Neural progenitor cell (in vitro differentiated cells): ENCODE measurements around the gene HMBS. TPM values are rescaled to one million over a fixed set of nuclear protein-coding genes. Genes with fewer than 3 reads are reported as not detected.

ENCODE experiments used
- DNase-seq: peaks from one replicate; pipeline ENCODE4 v3.0.0-alpha.2; 2016; ENCODE audit warnings: low spot score
- H2AFZ ChIP-seq: fragments of 200-600 bp; sonication (generic); replicated peaks from 2 replicates; pipeline ENCODE4 v1.6.1; 2016; ENCODE audit warnings: antibody characterized with exemption
- H3F3A ChIP-seq: fragments of 200-600 bp; sonication (generic); 2 replicates; pipeline ENCODE4 v1.6.1; 2016; ENCODE audit warnings: antibody characterized with exemption, low read depth
- H3K27ac ChIP-seq: fragments of 200-600 bp; sonication (generic); 2 replicates; pipeline ENCODE4 v1.5.1; 2016; ENCODE audit warnings: mild to moderate bottlenecking
- H3K27me3 ChIP-seq: fragments of 200-600 bp; sonication (generic); 2 replicates; pipeline ENCODE4 v1.6.1; 2016; ENCODE audit warnings: mild to moderate bottlenecking, moderate library complexity
- H3K36me3 ChIP-seq: fragments of 200-600 bp; sonication (generic); 2 replicates; pipeline ENCODE4 v1.5.1; 2016
- H3K4me1 ChIP-seq: fragments of 200-600 bp; sonication (generic); 2 replicates; pipeline ENCODE4 v1.6.1; 2016; ENCODE audit warnings: mixed run types
- H3K4me2 ChIP-seq: fragments of 200-600 bp; sonication (generic); 2 replicates; pipeline ENCODE4 v1.6.1; 2016
- H3K4me3 ChIP-seq: fragments of 200-600 bp; sonication (generic); 2 replicates; pipeline ENCODE4 v1.5.1; 2016
- H3K79me2 ChIP-seq: fragments of 200-600 bp; sonication (generic); 2 replicates; pipeline ENCODE4 v1.6.1; 2016; ENCODE audit warnings: low read depth
- H3K9ac ChIP-seq: fragments of 200-600 bp; sonication (generic); 2 replicates; pipeline ENCODE4 v1.6.1; 2016
- H3K9me3 ChIP-seq: fragments of 200-600 bp; sonication (generic); 2 replicates; pipeline ENCODE4 v1.5.1; 2016; ENCODE audit warnings: low read depth
- H4K20me1 ChIP-seq: fragments of 200-600 bp; sonication (generic); 2 replicates; pipeline ENCODE4 v1.6.1; 2016; ENCODE audit warnings: low read depth
- H3K27ac Mint-ChIP-seq: 3 replicates; pipeline ENCODE4 v1.8.0; 2021; ENCODE audit warnings: mixed read lengths
- H3K27me3 Mint-ChIP-seq: 2 replicates; pipeline ENCODE4 v1.8.0; 2022; ENCODE audit warnings: low read depth, mild to moderate bottlenecking, inconsistent platforms, moderate library complexity, mixed read lengths; ENCODE audit not compliant: insufficient read depth
- H3K36me3 Mint-ChIP-seq: 3 replicates; pipeline ENCODE4 v1.8.0; 2021; ENCODE audit warnings: mixed read lengths
- H3K4me1 Mint-ChIP-seq: 3 replicates; pipeline ENCODE4 v1.8.0; 2021; ENCODE audit warnings: mixed read lengths
- H3K4me3 Mint-ChIP-seq: 3 replicates; pipeline ENCODE4 v1.8.0; 2021; ENCODE audit warnings: mild to moderate bottlenecking, moderate library complexity, mixed read lengths
- H3K9me3 Mint-ChIP-seq: 3 replicates; pipeline ENCODE4 v1.8.0; 2020; ENCODE audit warnings: mixed read lengths
- CTCF ChIP-seq: fragments of 200-600 bp; sonication (generic); IDR thresholded peaks from 2 replicates; pipeline ENCODE4 v1.5.1; 2017; ENCODE audit warnings: antibody characterized with exemption, mild to moderate bottlenecking
- EZH2 ChIP-seq: fragments of 200-600 bp; sonication (generic); IDR thresholded peaks from 2 replicates; pipeline ENCODE4 v1.6.1; 2017; ENCODE audit warnings: antibody characterized with exemption, mild to moderate bottlenecking, moderate library complexity
- EZH2phosphoT487 ChIP-seq: fragments of 200-600 bp; sonication (generic); IDR thresholded peaks from 2 replicates; pipeline ENCODE4 v1.6.1; 2017; ENCODE audit warnings: antibody characterized with exemption
- total RNA-seq: library from RNA; depleted of rRNA; stranded (reverse); fragments of >200 nt; gene quantifications from 2 replicates; pipeline ENCODE4 v1.2.3, GENCODE V29; 2015; ENCODE audit warnings: low replicate concordance

The HMBS gene
- total RNA-seq, 1 donor from 2014 or later: 31.1 TPM

- no peaks in the 10 kb centered on the region for H3K36me3 Mint-ChIP-seq
- H3K27ac ChIP-seq: no peak overlapping the region
- no peak overlapping the region for H3K27ac Mint-ChIP-seq
- H3K4me3 ChIP-seq: no peak overlapping the region
- H3K9me3 ChIP-seq: no peaks in the 10 kb centered on the region
- no peak overlapping the region for H2AFZ ChIP-seq
- no peak overlapping the region for H3K4me3 Mint-ChIP-seq
- H3K27me3 Mint-ChIP-seq: no peaks in the 10 kb centered on the region
- no peaks in the 10 kb centered on the region for H3K79me2 ChIP-seq
- no peaks in the 10 kb centered on the region for H3K27me3 ChIP-seq
- peaks cover 36% of the 10 kb centered on the region for H3F3A ChIP-seq
- TF ChIP-seq CTCF (no peak), EZH2 (no peak), EZH2phosphoT487 (no peak)
- peaks cover 17% of the 10 kb centered on the region for H3K4me1 Mint-ChIP-seq
- H3K4me2 ChIP-seq: no peak overlapping the region
- no peaks in the 10 kb centered on the region for H3K9me3 Mint-ChIP-seq
- peaks cover 14% of the 10 kb centered on the region for H3K4me1 ChIP-seq
- no peaks in the 10 kb centered on the region for H4K20me1 ChIP-seq
- no peak overlapping the region for H3K9ac ChIP-seq
- H3K36me3 ChIP-seq: no peaks in the 10 kb centered on the region
- DNase-seq: no peak
These were observed 42.7 kb upstream of the HMBS start for GRCh38 chr11:119041821-119042514.

- Histone ChIP-seq H3K9ac (no peak overlapping the region), H3K27me3 (no peaks in the 10 kb centered on the region), H3K4me2 (no peak overlapping the region), H2AFZ (no peak overlapping the region), H3K4me1 (peaks cover 14% of the 10 kb centered on the region), H4K20me1 (no peaks in the 10 kb centered on the region), H3K9me3 (no peaks in the 10 kb centered on the region), H3K79me2 (no peaks in the 10 kb centered on the region), H3K36me3 (no peaks in the 10 kb centered on the region), H3K27ac (no peak overlapping the region), H3K4me3 (no peak overlapping the region), H3F3A (peaks cover 36% of the 10 kb centered on the region)
- peak overlapping the region; percentile 71 for H3K27ac Mint-ChIP-seq
- no peak for TF ChIP-seq EZH2
- TF ChIP-seq CTCF: no peak
- TF ChIP-seq EZH2phosphoT487: no peak
- peaks cover 2% of the 10 kb centered on the region for H3K27me3 Mint-ChIP-seq
- H3K4me3 Mint-ChIP-seq: no peak overlapping the region
- H3K4me1 Mint-ChIP-seq: peaks cover 17% of the 10 kb centered on the region
- peaks cover 7% of the 10 kb centered on the region for H3K36me3 Mint-ChIP-seq
- H3K9me3 Mint-ChIP-seq: no peaks in the 10 kb centered on the region
- DNase-seq: no peak
These were observed 41.8 kb upstream of the HMBS start for GRCh38 chr11:119042927-119043326.

- H3K27me3 ChIP-seq: no peaks in the 10 kb centered on the region
- H3K27ac ChIP-seq: no peak overlapping the region
- peaks cover 25% of the 10 kb centered on the region for H3F3A ChIP-seq
- no peak overlapping the region for H3K4me3 ChIP-seq
- H3K9me3 ChIP-seq: no peaks in the 10 kb centered on the region
- H3K9me3 Mint-ChIP-seq: no peaks in the 10 kb centered on the region
- H3K4me1 ChIP-seq: peaks cover 6% of the 10 kb centered on the region
- no peak overlapping the region for H3K9ac ChIP-seq
- no peaks in the 10 kb centered on the region for H3K36me3 ChIP-seq
- H3K27me3 Mint-ChIP-seq: peaks cover 3% of the 10 kb centered on the region
- H3K4me2 ChIP-seq: no peak overlapping the region
- H3K4me3 Mint-ChIP-seq: peak overlapping the region; percentile 64
- H3K27ac Mint-ChIP-seq: no peak overlapping the region
- TF ChIP-seq CTCF (peak; percentile 42), EZH2phosphoT487 (no peak), EZH2 (no peak)
- peaks cover 16% of the 10 kb centered on the region for H3K36me3 Mint-ChIP-seq
- H3K4me1 Mint-ChIP-seq: peaks cover 7% of the 10 kb centered on the region
- no peaks in the 10 kb centered on the region for H3K79me2 ChIP-seq
- peak; percentile 25 for DNase-seq
- H4K20me1 ChIP-seq: no peaks in the 10 kb centered on the region
- H2AFZ ChIP-seq: no peak overlapping the region
These were observed 40.0 kb upstream of the HMBS start for GRCh38 chr11:119044708-119045107.
